Neural progenitor cell (in vitro differentiated cells): ENCODE measurements around the gene COTL1.

Experiments used
- CTCF ChIP-seq: fragments of 200-600 bp; sonication (generic); IDR thresholded peaks from 2 replicates; pipeline ENCODE4 v1.5.1; 2017; ENCODE audit warnings: antibody characterized with exemption, mild to moderate bottlenecking
- EZH2 ChIP-seq: fragments of 200-600 bp; sonication (generic); IDR thresholded peaks from 2 replicates; pipeline ENCODE4 v1.6.1; 2017; ENCODE audit warnings: antibody characterized with exemption, mild to moderate bottlenecking, moderate library complexity
- EZH2phosphoT487 ChIP-seq: fragments of 200-600 bp; sonication (generic); IDR thresholded peaks from 2 replicates; pipeline ENCODE4 v1.6.1; 2017; ENCODE audit warnings: antibody characterized with exemption

GRCh38 chr16:84563064-84563715 is 54.7 kb downstream of the COTL1 start:
- TF ChIP-seq CTCF (no peak), EZH2 (no peak), EZH2phosphoT487 (no peak)
